GM12878 (cell line): ENCODE measurements around the gene SAPCD2. TPM values are rescaled to one million over a fixed set of nuclear protein-coding genes. Genes with fewer than 3 reads are reported as not detected.

Source experiments
- ATAC-seq: fragments of 200-7000 bp; cut with Tn5 transposase; 3 replicates; pipeline ENCODE4 v1.9.1; 2020; ENCODE audit warnings: mild to moderate bottlenecking, moderate library complexity
- BruUV-seq: library from RNA; stranded (reverse); fragments of 400-500 nt; replicated peaks from 2 replicates; lab custom pipeline; 2021; lab: Mats Ljungman, UMichigan
- CTCF ChIA-PET: fragments of 300-600 bp; sonication (Branson Sonifier 250); formaldehyde crosslinking; extraction: SDS; loops from one replicate; lab custom pipeline; 2021; ENCODE audit warnings: inconsistent platforms; lab: Yijun Ruan, JAX
- POLR2A ChIA-PET: fragments of 350-600 bp; formaldehyde crosslinking; extraction: SDS; loops from one replicate; lab custom pipeline; 2021; ENCODE audit warnings: inconsistent platforms; lab: Charles Lee
- RAD21 ChIA-PET: fragments of 300-600 bp; sonication (Branson Sonifier 250); formaldehyde crosslinking; loops from one replicate; lab custom pipeline; 2023; ENCODE audit warnings: antibody characterized with exemption; ENCODE audit not compliant: unreplicated experiment; lab: Charles Lee
- SMC1A ChIA-PET: fragments of 300-600 bp; sonication (Branson Sonifier 250); formaldehyde crosslinking; loops from one replicate; lab custom pipeline; 2023; ENCODE audit not compliant: unreplicated experiment, uncharacterized antibody; lab: Charles Lee
- DNase-seq: peaks from one replicate; pipeline ENCODE4 v3.0.0-alpha.2; 2011; ENCODE audit warnings: low read depth, low spot score
- FAIRE-seq: peaks from 3 replicates; lab custom pipeline; 2011; peaks lifted over from hg19 to GRCh38; lab: Jason Lieb, UNC
- H2AFZ ChIP-seq: 2 replicates; pipeline ENCODE4 v1.6.0; 2011; ENCODE audit warnings: low read depth, low read length, control low read depth; ENCODE audit not compliant: control insufficient read depth
- H3K27ac ChIP-seq: 2 replicates; pipeline ENCODE4 v1.5.1; 2011; ENCODE audit warnings: control low read depth; ENCODE audit not compliant: control insufficient read depth, insufficient read depth
- H3K27me3 ChIP-seq, 2 experiments: replicated peaks in 1 of 2; 2 replicates each; pipeline versions ENCODE4 v1.6.0 to v1.6.1; 2011; ENCODE audit warnings: low read length in 1 of 2; ENCODE audit not compliant: control insufficient read depth in 2 of 2, insufficient read depth in 2 of 2
- H3K36me3 ChIP-seq, 2 experiments: 2 replicates each; pipeline ENCODE4 v1.5.1; 2011; ENCODE audit warnings: low read length in 1 of 2; ENCODE audit not compliant: control insufficient read depth in 2 of 2, insufficient read depth in 2 of 2
- H3K4me1 ChIP-seq: 2 replicates; pipeline ENCODE4 v1.6.1; 2011; ENCODE audit warnings: mild to moderate bottlenecking, low read length, moderate library complexity, mixed read lengths; ENCODE audit not compliant: control insufficient read depth, insufficient read depth
- H3K4me2 ChIP-seq: 2 replicates; pipeline ENCODE4 v1.6.0; 2011; ENCODE audit warnings: control low read depth; ENCODE audit not compliant: control insufficient read depth, insufficient read depth
- H3K4me3 ChIP-seq: fragments of 200-600 bp; sonication (generic); 2 replicates; pipeline ENCODE4 v1.5.1; 2016
- H3K79me2 ChIP-seq: 2 replicates; pipeline ENCODE4 v1.6.0; 2011; ENCODE audit warnings: low read length; ENCODE audit not compliant: control insufficient read depth, insufficient read depth
- H3K9ac ChIP-seq: 2 replicates; pipeline ENCODE4 v1.8.0; 2011; ENCODE audit warnings: low read length, control low read depth, mixed read lengths; ENCODE audit not compliant: control insufficient read depth, insufficient read depth
- H3K9me3 ChIP-seq: replicated peaks from 3 replicates; pipeline ENCODE4 v1.5.1; 2011; ENCODE audit warnings: mild to moderate bottlenecking, low read length; ENCODE audit not compliant: control insufficient read depth, insufficient read depth
- H4K20me1 ChIP-seq: 2 replicates; pipeline ENCODE4 v1.6.0; 2011; ENCODE audit not compliant: control insufficient read depth, insufficient read depth
- BCL3 ChIP-seq: IDR thresholded peaks from 2 replicates; pipeline ENCODE4 v1.6.1; 2011; ENCODE audit warnings: borderline replicate concordance, low read depth, mild to moderate bottlenecking, moderate library complexity, low read length; ENCODE audit not compliant: insufficient read depth, poor library complexity, severe bottlenecking
- BHLHE40 ChIP-seq, 2 experiments: fragments of 450-650 bp in 1 of 2; IDR thresholded peaks; 2 replicates each; pipeline ENCODE4 v1.6.1; 2011 to 2017; ENCODE audit warnings: low read depth in 2 of 2, borderline replicate concordance in 1 of 2, improper control_type of control experiment in 1 of 2, low read length in 1 of 2, mild to moderate bottlenecking in 1 of 2
- CBX5 ChIP-seq: sonication (generic); IDR thresholded peaks from 2 replicates; pipeline ENCODE4 v1.6.1; 2016; ENCODE audit warnings: low read depth, moderate library complexity, mild to moderate bottlenecking, inconsistent platforms
- NR2C2 ChIP-seq: IDR thresholded peaks from 2 replicates; pipeline ENCODE4 v1.6.1; 2011; ENCODE audit warnings: borderline replicate concordance, low read depth; ENCODE audit not compliant: control insufficient read depth, insufficient read length
- SP1 ChIP-seq: IDR thresholded peaks from one replicate; pipeline ENCODE4 v1.6.1; 2011; ENCODE audit warnings: low read depth, low read length
- WGBS: methylation state at CpG from one replicate; pipeline ENCODE4 v1.1.6; 2016; ENCODE audit warnings: low lambda C conversion rate; ENCODE audit not compliant: insufficient replicate concordance, insufficient coverage; ENCODE audit errors: missing lambda C conversion rate; 5-methylcytosine and 5-hydroxymethylcytosine counted together
- in situ Hi-C: fragments of 300-500 bp; cut with MboI; formaldehyde crosslinking; loops from 9 replicates; pipeline ENCODE4 v1.14.3; 2018; ENCODE audit warnings: mixed read lengths
- intact Hi-C: fragments of 100-400 bp; cut with micrococcal nuclease; formaldehyde crosslinking; loops from one replicate; pipeline ENCODE4 v1.14.2; 2022; ENCODE audit not compliant: unreplicated experiment
- polyA plus RNA-seq, 11 experiments: library from polyadenylated mRNA; depleted of rRNA in 4 of 11; unstranded in 6 of 11; stranded (reverse) in 5 of 11; fragments of >200 nt; fragmentation: Nextera tagmentation in 4 of 11; fragmentation: Illumina TruSeq in 1 of 11; extraction: Ambion mirVana in 4 of 11; extraction: Trizol in 1 of 11; gene quantifications; 1 replicate in 1 of 11; 2 replicates in 10 of 11; pipeline versions ENCODE4 v1.2.1 to v1.2.3, GENCODE V29; 2011 to 2016; ENCODE audit warnings: inconsistent platforms in 2 of 11, missing spikeins in 2 of 11, low read depth in 1 of 11
- total RNA-seq, 4 experiments: library from RNA; depleted of rRNA in 3 of 4; stranded (reverse); fragments of >200 nt in 3 of 4; fragmentation: Illumina TruSeq in 1 of 4; extraction: Trizol in 1 of 4; gene quantifications; 2 replicates each; pipeline versions ENCODE4 v1.2.1 to v1.2.3, GENCODE V29; 2013 to 2021

The SAPCD2 gene
- total and polyA plus RNA-seq, 10 of the 15 experiments (the other 5 are each of a cell fraction or from before 2014, with no cell fraction given), result 1.6 to 35.2 (median 7.2) TPM

- Histone ChIP-seq H2AFZ (no peak overlapping the region), H3K79me2 (no peaks in the 10 kb centered on the region), H3K4me1 (peaks cover 20% of the 10 kb centered on the region), H4K20me1 (no peaks in the 10 kb centered on the region), H3K9me3 (no peaks in the 10 kb centered on the region), H3K9ac (no peak overlapping the region), H3K27me3 (peaks cover 0 to 2% of the 10 kb centered on the region in 2 experiments; a peak in 2 of 4 replicates), H3K27ac (no peak overlapping the region), H3K36me3 (no peaks in the 10 kb centered on the region), H3K4me3 (no peak overlapping the region)
- CTCF ChIA-PET, result interaction anchor here (1.1 to 2.9 kb wide), 6 partner anchors 10 to 237 kb away, joined by 3 to 19 read pairs (median 4); partner anchors contain the start of gene PAXX
- in situ Hi-C loops, result no loop called here
- WGBS, result 16% methylated on average over 21 of the region's 21 CpGs
- intact Hi-C loops, result no loop called here
- FAIRE-seq (no peak), DNase-seq (no peak), ATAC-seq (peak; percentile 18)
- no TSS peak for BruUV-seq
- SMC1A ChIA-PET, result interaction anchor here (1.8 kb wide), 1 partner anchor 77 kb away, joined by 6 read pairs; no protein-coding TSS in a partner anchor
- POLR2A ChIA-PET, result no interaction called here
- RAD21 ChIA-PET, result interaction anchor here (1.7 kb wide), 1 partner anchor 10 kb away, joined by 6 read pairs; no protein-coding TSS in a partner anchor
- TF ChIP-seq NR2C2 (no peak), BHLHE40 (IDR thresholded peaks at IDR 0.05; ENCODE audit: borderline replicate concordance in 1 of 2, low read depth in 2 of 2, low read length in 1 of 2) (peak in 1 of 2 experiments; percentile 66; a peak in 1 of 4 replicates), SP1 (no peak), CBX5 (no peak), BCL3 (no peak)
- TF ChIP-seq, all 136 proteins: peak for 1
- H3K4me2 ChIP-seq, result no peak overlapping the region
These were observed 44.8 kb downstream of the SAPCD2 start for GRCh38 chr9:137025517-137025966.
